Measurements from ENCODE around the gene DESI1.
A peak's percentile ranks its signal among the peaks of the same experiment; 100 is the strongest.
"Not testable (repeated sequence)": the region's sequence is repeated elsewhere in the genome, so short reads cannot be mapped to it uniquely, and the experiment has no call there.

Gene DESI1

GRCh38 chr22:41631615-41632014, 10.8 kb upstream of the DESI1 start:
- DNase-seq: not testable (repeated sequence)

GRCh38 chr22:41631115-41631514, 10.3 kb upstream of the DESI1 start:
- DNase-seq: not testable (repeated sequence)

DNA sequence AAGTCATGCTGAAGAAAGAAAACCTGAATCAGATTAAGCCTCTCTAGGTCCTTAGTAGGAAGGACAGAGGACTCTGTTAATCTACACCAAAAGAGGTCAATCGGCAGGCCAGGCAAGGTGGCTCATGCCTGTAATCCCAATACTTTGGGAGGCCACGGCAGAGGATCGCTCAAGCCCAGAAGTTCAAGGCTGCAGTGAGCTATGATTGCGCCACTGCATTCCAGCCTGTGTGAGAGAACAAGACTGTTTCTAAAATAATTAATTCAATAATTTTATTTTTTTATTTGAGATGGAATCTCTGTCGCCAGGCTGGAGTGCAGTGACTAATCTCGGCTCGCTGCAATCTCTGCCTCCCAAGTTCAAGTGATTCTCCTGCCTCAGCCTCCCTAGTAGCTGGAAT, 4.7 kb upstream of the DESI1 start:
- DNase-seq: no peak

DNA sequence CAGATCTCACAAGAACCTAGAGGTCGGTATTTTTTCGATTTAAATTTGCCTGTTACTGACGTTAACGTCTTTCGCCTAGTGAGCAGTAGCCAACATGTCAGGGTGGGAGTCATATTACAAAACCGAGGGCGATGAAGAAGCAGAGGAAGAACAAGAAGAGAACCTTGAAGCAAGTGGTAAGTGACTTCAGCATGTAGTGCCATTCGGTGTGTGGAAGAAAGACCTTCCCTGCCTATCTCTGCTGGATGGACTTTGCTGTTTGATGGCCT, 1.0 kb upstream of the DESI1 start:
- DNase-seq: no peak

GRCh38 chr22:41621099-41621910, 462 bp upstream of the DESI1 start, which contains the start of gene XRCC6:
XRCC6 (plus strand) TSS chr22:41621295; CDS start chr22:41622005, 710 bp downstream.
- peak; percentile 100 for DNase-seq

GRCh38 chr22:41619979-41620588, 759 bp downstream of the DESI1 start:
- peak; percentile 38 for DNase-seq

DNA sequence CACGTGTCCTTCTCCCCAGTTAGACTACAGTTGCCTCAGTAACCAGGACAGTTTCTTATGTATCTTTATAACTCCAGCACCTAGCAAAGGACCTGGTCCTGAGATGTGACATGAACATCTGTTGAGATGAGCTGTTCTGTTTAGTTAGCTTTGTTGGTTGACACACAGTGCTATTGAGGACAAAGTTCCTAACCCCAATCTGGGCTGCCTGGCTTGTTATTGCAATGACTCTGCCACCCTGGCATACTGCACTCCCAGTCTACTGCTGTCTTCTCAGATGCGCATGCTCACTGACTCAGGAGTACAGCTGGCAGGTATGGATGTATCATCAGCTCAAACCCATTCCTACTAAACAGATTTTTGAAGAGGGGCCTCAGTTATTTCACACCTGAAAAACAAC, 7.4 kb downstream of the DESI1 start:
- DNase-seq: no peak

- DNase-seq: no peak
Measured at GRCh38 chr22:41612603-41613306, 8.1 kb downstream of the DESI1 start.

GRCh38 chr22:41608386-41608785, 12.5 kb downstream of the DESI1 start:
- no peak for DNase-seq

- no peak for DNase-seq
Measured at GRCh38 chr22:41603873-41604332, 16.9 kb downstream of the DESI1 start.

- DNase-seq: no peak
Measured at GRCh38 chr22:41600976-41601375, 19.9 kb downstream of the DESI1 start.

DNA sequence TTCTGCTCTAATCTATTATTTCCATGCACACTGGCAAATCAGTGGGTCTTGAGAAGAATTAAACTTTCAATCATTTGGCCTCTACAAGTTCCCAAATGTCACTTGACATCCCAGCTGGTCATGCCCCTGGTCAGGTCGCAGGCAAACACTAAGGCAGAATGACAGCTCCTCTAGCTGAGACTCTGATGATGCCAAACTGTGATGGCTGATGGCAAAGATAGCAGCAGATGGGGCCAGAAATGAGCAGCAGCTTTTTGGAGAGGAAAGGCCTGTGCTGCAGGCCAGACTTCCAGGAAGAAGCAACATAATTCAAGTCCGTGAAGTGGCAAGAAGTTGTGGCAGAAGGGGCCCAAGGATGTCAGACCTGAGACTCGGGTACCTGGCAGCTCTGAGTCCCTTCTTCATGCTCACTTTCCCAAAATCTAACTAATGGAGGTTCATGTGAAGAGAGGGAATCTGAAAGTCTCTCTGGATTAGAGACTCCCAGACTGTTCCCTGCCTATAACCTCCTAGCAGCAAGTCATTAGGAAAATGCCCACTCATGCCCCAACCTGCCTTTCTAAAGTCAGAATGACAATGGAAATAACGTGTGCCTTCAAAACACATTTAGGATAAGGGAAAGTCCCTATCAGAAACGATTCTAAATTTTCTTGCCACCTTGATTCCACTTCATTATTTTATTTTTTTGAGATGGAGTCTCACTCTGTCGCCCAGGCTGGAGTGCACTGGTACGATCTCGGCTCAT, 21.8 kb downstream of the DESI1 start:
- no peak for DNase-seq

DNA sequence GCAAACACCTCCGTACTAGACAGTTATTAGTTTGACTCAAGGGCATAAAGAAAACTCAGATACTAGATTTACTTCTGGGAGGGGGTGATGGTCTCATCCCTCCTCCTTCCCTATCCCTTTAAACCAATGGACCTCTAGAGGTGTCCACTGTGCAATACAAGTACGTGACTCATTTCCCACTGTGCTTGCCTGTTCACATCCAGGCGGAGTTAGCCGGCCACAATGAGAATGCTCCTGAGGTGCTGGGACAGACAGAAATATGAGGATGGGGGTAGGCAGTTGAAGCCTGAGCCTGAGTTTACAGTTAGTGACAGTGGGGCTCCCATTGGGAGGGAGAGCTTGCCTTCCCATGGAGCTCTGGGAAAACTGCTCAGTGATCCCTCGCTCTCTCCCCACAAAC, 22.8 kb downstream of the DESI1 start:
- DNase-seq: no peak

- DNase-seq: no peak
Measured at GRCh38 chr22:41597635-41597953, 23.2 kb downstream of the DESI1 start.

GRCh38 chr22:41596776-41597634, 23.8 kb downstream of the DESI1 start:
- peak; percentile 40 for DNase-seq

GRCh38 chr22:41595703-41596102, 25.1 kb downstream of the DESI1 start:
- DNase-seq: no peak

DNA sequence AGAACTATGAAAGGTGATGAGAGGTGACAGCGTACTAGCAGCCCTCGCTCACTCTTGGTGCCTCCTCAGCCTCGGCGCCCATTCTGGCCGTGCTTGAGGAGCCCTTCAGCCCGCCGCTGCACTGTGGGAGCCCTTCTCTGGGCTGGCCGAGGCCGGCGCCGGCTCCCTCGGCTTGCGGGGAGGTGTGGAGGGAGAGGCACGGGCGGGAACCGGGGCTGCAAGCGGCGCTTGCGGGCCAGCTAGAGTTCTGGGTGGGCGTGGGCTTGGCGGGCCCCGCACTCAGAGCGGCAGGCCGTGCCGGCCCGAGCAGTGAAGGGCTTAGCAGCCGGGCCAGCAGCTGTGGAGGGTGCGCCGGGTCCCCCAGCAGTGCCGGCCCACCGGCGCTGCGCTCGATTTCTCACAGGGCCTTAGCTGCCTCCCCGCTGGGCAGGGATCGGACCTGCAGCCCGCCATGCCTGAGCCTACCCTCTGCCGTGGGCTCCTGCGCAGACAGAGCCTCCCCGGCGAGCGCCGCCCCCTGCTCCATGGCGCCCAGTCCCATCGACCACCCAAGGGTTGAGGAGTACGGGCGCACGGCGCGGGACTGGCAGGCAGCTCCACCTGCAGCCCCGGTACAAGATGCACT, 27.4 kb downstream of the DESI1 start:
- DNase-seq: not testable (repeated sequence)

DNA sequence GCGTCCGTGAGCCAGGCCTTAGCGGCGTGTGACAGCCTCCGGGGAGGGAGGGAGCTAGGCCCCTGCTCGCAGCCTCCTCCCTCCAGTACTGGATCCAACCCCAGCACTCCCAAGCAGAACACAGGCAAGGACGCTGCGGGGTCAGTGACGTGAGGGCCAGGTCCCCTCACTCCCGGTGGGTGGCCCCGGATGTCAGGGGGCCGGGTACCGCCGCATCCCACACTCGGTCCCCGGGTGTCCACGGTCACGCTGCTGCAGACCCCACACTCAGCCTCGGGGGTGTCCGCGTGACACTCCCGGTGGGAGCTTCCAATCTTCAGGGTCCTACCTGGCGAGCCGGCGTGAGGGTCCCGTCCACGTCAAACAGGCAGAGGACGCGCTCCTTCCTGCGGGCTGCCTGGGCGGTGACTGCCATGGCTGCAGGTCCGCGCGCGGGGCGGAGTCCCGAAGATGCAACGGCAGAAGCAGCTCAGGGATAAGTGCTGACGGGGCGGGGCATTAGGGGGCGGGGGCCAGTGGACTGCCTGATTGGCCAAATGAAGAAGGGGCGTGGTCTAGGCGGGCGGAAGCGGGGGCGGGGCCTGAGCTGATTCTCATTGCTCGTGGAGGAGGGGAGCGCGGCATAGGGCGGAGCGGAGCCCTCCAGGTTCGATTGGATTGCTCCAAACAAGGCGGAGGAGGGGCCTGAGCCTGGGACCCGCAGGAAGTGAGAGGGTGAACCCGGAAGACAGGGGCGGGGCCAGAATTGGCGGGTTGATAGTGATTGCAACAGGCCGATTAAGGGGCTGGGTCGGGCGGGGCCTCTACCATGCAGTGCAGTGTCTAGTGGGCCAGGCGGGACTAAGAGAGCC, 31.2 kb downstream of the DESI1 start, which contains the start of gene PMM1:
Gene PMM1, minus strand, starts transcription at position 450 of the 851 bp plus-strand sequence. Its CDS starts 35 bp downstream, at position 415.
- peak; percentile 100 for DNase-seq

DNA sequence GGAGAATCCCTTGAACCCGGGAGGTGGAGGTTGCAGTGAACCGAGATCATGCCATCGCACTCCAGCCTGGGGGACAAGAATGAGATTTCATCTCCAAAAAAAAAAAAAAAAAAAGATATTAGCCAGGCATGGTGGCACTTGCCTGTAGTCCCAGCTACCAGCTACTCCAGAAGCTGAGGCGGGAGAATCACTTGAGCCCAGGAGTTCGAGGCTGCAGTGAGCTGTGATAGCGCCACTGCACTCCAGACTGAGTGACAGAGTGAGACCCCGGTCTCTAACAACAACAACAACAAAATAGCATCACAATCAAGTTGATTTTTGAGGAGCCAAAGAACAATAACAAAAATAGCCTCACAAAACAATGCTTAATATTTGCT, 33.5 kb downstream of the DESI1 start:
- DNase-seq: no peak

- DNase-seq: no peak
Measured at GRCh38 chr22:41585898-41586297, 34.9 kb downstream of the DESI1 start.

- no peak for DNase-seq
Measured at GRCh38 chr22:41584881-41585280, 36.0 kb downstream of the DESI1 start.

Measured in suppressor macrophage treated with lipopolysaccharide for 4 hours (primary cell).